T47D (cell line): ENCODE results near the gene ARSD.
"Not testable (repeated sequence)": the region's sequence is repeated elsewhere in the genome, so short reads cannot be mapped to it uniquely, and the experiment has no call there.

Experiments
- DNase-seq, 2 experiments: peaks; one replicate each; pipeline versions ENCODE4 v3.0.0 to v3.0.0-alpha.2; 2011 to 2012; ENCODE audit warnings: low read depth in 1 of 2, low spot score in 1 of 2
- JUND ChIP-seq: IDR thresholded peaks from 2 replicates; pipeline ENCODE4 v1.6.1; 2012; ENCODE audit warnings: low read depth
- in situ Hi-C: cut with HindIII; loops from 2 replicates; pipeline ENCODE4 v1.10.0; 2016; ENCODE audit warnings: low sequenced_read_pairs, low pct_unique_long_range_greater_than_20kb

ARSD gene

GRCh38 chrX:2897311-2897689 is 31.8 kb downstream of the ARSD start:
- no peak for TF ChIP-seq JUND
- in situ Hi-C loops = no loop called here
- no peak for DNase-seq

- in situ Hi-C loops = no loop called here
- DNase-seq = no peak
- TF ChIP-seq JUND = no peak
Observed at GRCh38 chrX:2894885-2895292, 34.2 kb downstream of the ARSD start.

- TF ChIP-seq JUND = no peak
- in situ Hi-C loops = no loop called here
- DNase-seq = no peak
Observed at GRCh38 chrX:2892816-2893215, 36.3 kb downstream of the ARSD start.

GRCh38 chrX:2890536-2891460 is 38.3 kb downstream of the ARSD start:
- in situ Hi-C loops, DNase-seq: not testable (repeated sequence)

- peak in 1 of 2 experiments; percentile 32 for DNase-seq
- in situ Hi-C loops = not testable (repeated sequence)
Observed at GRCh38 chrX:2889706-2890490, 39.2 kb downstream of the ARSD start.

- in situ Hi-C loops = no loop called here
- no peak for TF ChIP-seq JUND
- no peak for DNase-seq
Observed at GRCh38 chrX:2889045-2889605, 40.0 kb downstream of the ARSD start.

- DNase-seq = no peak
- in situ Hi-C loops = no loop called here
- no peak for TF ChIP-seq JUND
Observed at GRCh38 chrX:2888309-2888708, 40.8 kb downstream of the ARSD start.

- no peak for DNase-seq
- in situ Hi-C loops = no loop called here
- TF ChIP-seq JUND = no peak
Observed at GRCh38 chrX:2883770-2884169, 45.4 kb downstream of the ARSD start.

GRCh38 chrX:2879670-2880069 is 49.5 kb downstream of the ARSD start:
- no peak for DNase-seq
- in situ Hi-C loops = no loop called here
- no peak for TF ChIP-seq JUND

GRCh38 chrX:2878563-2878962 is 50.6 kb downstream of the ARSD start:
- TF ChIP-seq JUND = no peak
- DNase-seq = no peak
- in situ Hi-C loops = no loop called here

GRCh38 chrX:2875798-2876399 is 53.2 kb downstream of the ARSD start:
- no peak for TF ChIP-seq JUND
- in situ Hi-C loops = no loop called here
- peak in 1 of 2 experiments; percentile 39 for DNase-seq

GRCh38 chrX:2875136-2875481 is 54.0 kb downstream of the ARSD start:
- DNase-seq = no peak
- in situ Hi-C loops = no loop called here
- no peak for TF ChIP-seq JUND
